Fibroblast of villous mesenchyme (primary cell): ENCODE data around the gene ARL2. TPM values are rescaled to one million over a fixed set of nuclear protein-coding genes. Genes with fewer than 3 reads are reported as not detected.
A peak's percentile ranks its signal among the peaks of the same experiment; 100 is the strongest.

Experiments used
- DNase-seq: peaks from one replicate; pipeline ENCODE4 v3.0.0-alpha.2; 2010; ENCODE audit warnings: low read depth
- H3K4me3 ChIP-seq: 2 replicates; pipeline ENCODE4 v1.5.1; 2011; ENCODE audit warnings: low read depth, mild to moderate bottlenecking, low read length
- total RNA-seq: library from RNA; depleted of rRNA; stranded (reverse); fragments of >200 nt; gene quantifications from 2 replicates; pipeline ENCODE4 v1.2.3, GENCODE V29; 2012
- TF ChIP-seq, protein P1 (sequence below): IDR thresholded peaks from 2 replicates; pipeline ENCODE4 v1.5.1; 2012; ENCODE audit warnings: low read depth, mild to moderate bottlenecking, low read length; ENCODE audit not compliant: insufficient read depth

Gene ARL2
- total RNA-seq, 1 donor, result 44.5 TPM

DNA sequence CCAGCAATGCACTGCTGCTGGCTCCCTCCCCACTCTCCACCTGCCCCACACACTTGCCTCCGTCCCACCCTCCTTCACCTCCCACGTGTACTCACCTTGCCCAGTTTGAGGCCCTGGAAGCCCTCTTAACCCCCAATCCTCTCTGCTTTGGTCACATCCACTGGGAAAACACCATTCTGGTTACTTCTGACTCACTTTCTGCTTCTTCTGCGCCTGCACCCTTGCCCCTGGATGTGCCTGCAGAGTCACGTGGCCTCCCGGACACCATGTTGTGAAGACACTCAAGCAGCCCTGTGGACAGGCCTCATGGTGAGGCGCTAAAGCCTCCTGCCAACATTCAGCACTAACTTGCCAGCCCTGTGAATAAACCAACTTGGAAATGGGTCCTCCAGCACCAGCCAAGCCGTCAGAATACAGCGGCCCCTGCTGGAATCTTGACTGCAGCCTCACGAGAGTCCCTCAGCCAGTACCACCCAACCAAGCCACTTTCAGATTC is 47.0 kb downstream of the ARL2 start:
- TF ChIP-seq, protein P1, sequence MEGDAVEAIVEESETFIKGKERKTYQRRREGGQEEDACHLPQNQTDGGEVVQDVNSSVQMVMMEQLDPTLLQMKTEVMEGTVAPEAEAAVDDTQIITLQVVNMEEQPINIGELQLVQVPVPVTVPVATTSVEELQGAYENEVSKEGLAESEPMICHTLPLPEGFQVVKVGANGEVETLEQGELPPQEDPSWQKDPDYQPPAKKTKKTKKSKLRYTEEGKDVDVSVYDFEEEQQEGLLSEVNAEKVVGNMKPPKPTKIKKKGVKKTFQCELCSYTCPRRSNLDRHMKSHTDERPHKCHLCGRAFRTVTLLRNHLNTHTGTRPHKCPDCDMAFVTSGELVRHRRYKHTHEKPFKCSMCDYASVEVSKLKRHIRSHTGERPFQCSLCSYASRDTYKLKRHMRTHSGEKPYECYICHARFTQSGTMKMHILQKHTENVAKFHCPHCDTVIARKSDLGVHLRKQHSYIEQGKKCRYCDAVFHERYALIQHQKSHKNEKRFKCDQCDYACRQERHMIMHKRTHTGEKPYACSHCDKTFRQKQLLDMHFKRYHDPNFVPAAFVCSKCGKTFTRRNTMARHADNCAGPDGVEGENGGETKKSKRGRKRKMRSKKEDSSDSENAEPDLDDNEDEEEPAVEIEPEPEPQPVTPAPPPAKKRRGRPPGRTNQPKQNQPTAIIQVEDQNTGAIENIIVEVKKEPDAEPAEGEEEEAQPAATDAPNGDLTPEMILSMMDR, result peak; percentile 36
- DNase-seq, result peak; percentile 37
- no peak overlapping the region for H3K4me3 ChIP-seq

DNA sequence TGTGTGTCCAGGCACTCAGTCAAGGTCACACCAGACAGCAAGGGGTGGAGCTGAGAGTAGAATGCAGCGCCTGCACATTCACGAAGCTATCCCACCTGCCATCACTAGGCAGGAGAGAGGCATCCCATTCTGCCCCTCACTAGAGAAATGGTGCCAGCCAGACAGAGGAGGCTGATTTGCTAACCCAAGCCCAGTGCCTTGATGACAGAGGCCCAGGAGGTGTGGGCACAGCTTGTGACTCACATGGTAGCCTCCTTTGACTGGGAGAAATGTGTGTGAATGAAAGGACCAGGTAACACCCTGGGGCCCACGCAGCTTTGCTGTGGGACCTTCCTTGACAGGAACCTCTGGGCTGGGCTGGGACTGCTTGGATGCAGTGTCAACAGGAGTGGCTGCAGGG is 49.6 kb downstream of the ARL2 start:
- TF ChIP-seq, protein P1, result no peak
- DNase-seq, result no peak

DNA sequence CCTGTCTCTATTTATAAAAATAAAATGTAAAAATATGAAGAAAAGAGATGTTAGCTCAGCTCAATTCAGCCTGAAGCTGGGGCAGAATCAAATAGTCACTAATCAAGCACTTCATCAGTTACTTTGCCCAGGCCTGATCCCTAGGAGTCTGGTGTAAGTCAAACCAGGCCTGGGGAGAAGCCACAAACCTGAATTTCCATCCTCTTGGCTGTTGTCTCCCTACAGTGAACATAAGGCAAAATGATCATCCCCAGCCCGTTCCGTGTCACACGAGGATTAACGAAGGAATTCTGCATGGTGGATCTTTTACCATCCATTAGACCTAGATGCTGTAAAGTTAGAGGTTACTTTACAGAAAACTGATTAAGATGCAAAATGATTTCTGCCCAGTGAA is 50.9 kb downstream of the ARL2 start:
- no peak overlapping the region for H3K4me3 ChIP-seq
- no peak for DNase-seq
- TF ChIP-seq, protein P1, result no peak

More for the DNA sequence above, 49.6 kb downstream of the ARL2 start:
- no peak overlapping the region for H3K4me3 ChIP-seq

DNA sequence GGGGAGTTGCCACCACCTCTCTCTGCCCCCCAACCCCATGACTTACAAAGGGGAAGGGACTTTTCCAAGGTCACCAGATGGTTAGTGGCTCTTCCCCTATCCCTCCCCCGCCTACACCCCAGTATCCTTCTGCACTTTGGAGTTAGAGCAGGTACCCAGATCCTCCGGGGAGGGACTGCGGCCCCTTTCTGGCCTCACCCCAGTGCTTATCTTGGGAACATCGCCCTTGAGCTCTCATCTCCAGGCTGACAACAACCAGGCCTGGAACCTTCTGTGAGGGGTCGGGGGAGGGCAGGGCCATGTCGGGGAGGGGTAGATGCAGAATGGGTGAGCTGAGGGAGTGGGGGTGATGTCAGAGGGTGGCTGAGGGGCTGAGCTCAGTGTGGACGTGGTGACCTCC is 51.9 kb downstream of the ARL2 start:
- TF ChIP-seq, protein P1, result no peak
- no peak for DNase-seq
- H3K4me3 ChIP-seq, result no peak overlapping the region

DNA sequence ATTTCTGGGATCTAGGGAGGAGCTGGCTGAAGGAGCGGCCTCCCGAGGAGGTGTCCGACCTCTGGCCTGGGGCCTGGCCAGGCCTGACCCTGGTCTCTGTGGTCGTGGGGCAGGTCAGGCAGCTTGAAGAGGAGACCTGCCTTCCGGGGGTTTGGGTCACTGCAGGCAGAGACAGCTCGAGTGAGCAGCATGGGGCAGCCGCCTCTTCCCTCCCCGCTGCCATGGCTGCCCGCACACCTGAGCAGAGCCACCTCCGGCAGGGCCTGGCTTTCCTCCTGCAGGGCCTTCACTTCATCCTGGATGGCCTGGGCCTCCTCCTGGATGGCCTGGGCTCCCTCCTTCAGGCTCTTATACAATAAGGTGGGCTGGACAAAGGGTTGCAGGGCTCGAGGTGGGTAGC is 52.4 kb downstream of the ARL2 start:
- no peak for DNase-seq
- no peak overlapping the region for H3K4me3 ChIP-seq
- TF ChIP-seq, protein P1, result no peak

DNA sequence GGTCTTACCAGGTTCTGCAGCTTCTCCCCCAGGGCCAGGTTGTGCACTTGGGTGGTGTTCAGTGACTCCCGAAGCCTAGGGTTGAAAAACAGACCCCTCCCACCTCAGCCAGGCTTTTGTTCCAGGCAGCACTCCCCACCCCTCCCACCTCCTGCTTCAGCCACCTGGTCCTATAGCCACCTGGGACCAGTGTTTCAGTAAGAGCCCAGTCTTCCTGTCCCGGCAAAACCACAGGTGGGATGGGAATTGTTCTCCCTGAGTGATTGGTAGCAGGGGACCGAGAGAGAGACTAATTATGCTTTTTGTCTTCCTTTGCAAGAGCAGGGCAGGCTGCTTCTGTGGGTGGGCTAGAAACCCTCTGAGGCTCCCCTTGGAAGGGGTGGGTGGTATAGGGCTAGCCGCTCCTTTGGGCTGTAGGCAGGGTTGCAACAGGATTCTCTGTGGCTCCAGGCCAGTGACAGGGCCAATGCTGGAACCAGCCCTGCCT is 52.9 kb downstream of the ARL2 start:
- no peak overlapping the region for H3K4me3 ChIP-seq
- DNase-seq, result no peak
- TF ChIP-seq, protein P1, result no peak

DNA sequence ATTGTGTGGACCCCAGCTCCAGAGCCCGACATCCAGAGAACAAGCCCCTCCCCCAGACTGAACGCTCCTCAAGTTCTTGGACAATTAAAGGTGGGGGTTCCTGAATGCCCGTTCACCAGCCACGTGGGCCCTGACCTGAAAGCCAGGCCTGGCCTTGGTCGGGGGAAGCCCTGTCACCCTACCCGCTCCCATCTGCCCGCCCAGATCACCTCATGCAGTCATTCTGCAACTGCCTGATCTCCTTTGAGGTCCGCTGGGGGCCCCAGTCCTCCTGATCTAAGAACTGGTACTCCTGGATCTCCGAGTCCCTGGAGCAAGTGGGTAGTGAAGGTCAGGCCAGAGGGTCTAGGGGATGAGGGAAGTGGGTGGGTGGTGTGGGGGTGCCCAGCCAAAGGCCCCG is 53.5 kb downstream of the ARL2 start:
- no peak for DNase-seq
- TF ChIP-seq, protein P1, result no peak
- no peak overlapping the region for H3K4me3 ChIP-seq
